ENCODE measurements around the gene ZNF613.

ZNF613 gene

GRCh38 chr19:51993422-51993821, 66.2 kb downstream of the ZNF613 start:
- TF ChIP-seq, protein P1, sequence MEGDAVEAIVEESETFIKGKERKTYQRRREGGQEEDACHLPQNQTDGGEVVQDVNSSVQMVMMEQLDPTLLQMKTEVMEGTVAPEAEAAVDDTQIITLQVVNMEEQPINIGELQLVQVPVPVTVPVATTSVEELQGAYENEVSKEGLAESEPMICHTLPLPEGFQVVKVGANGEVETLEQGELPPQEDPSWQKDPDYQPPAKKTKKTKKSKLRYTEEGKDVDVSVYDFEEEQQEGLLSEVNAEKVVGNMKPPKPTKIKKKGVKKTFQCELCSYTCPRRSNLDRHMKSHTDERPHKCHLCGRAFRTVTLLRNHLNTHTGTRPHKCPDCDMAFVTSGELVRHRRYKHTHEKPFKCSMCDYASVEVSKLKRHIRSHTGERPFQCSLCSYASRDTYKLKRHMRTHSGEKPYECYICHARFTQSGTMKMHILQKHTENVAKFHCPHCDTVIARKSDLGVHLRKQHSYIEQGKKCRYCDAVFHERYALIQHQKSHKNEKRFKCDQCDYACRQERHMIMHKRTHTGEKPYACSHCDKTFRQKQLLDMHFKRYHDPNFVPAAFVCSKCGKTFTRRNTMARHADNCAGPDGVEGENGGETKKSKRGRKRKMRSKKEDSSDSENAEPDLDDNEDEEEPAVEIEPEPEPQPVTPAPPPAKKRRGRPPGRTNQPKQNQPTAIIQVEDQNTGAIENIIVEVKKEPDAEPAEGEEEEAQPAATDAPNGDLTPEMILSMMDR (IDR thresholded peaks at IDR 0.05; ENCODE audit: extremely low read depth, missing control alignments) = no peak
- DNase-seq (ENCODE audit: low spot score) = no peak

- TF ChIP-seq, protein P1 (IDR thresholded peaks at IDR 0.05; ENCODE audit: extremely low read depth, missing control alignments) = no peak
- no peak for DNase-seq (ENCODE audit: low spot score)
Measured at GRCh38 chr19:51994048-51994644, 66.9 kb downstream of the ZNF613 start.

Measured in GM20000 (cell line).